Panc1 (cell line): Measurements from ENCODE around the gene BCL2L12. TPM values are rescaled to one million over a fixed set of nuclear protein-coding genes. Genes with fewer than 3 reads are reported as not detected.

Experiments
- ATAC-seq: fragments of 200-7000 bp; cut with Tn5 transposase; 2 replicates; pipeline ENCODE4 v1.9.1; 2020; ENCODE audit warnings: mild to moderate bottlenecking, moderate library complexity
- BruUV-seq: library from RNA; stranded (reverse); fragments of 400-500 nt; replicated peaks from 2 replicates; lab custom pipeline; 2021; lab: Mats Ljungman, UMichigan
- CTCF ChIA-PET: fragments of 300-600 bp; sonication (Branson Sonifier 250); formaldehyde crosslinking; loops from one replicate; lab custom pipeline; 2022; ENCODE audit warnings: antibody characterized with exemption; lab: Charles Lee
- POLR2A ChIA-PET: fragments of 300-600 bp; sonication (Branson Sonifier 250); formaldehyde crosslinking; loops from one replicate; lab custom pipeline; 2022; ENCODE audit warnings: antibody characterized with exemption; lab: Charles Lee
- DNase-seq: peaks from one replicate; pipeline ENCODE4 v3.0.0-alpha.2; 2010; ENCODE audit warnings: low read depth, low spot score
- H3K27ac ChIP-seq: 2 replicates; pipeline ENCODE4 v1.5.1; 2011; ENCODE audit warnings: mild to moderate bottlenecking, low read length, inconsistent platforms
- H3K27me3 ChIP-seq: fragments of 200-500 bp; sonication (Bioruptor generic); 2 replicates; pipeline ENCODE4 v1.6.0; 2014; ENCODE audit warnings: low read length, inconsistent platforms; ENCODE audit not compliant: control insufficient read depth, insufficient read depth
- H3K36me3 ChIP-seq: fragments of 200-500 bp; sonication (Bioruptor generic); 2 replicates; pipeline ENCODE4 v1.5.1; 2014; ENCODE audit warnings: inconsistent platforms, mild to moderate bottlenecking, low read length, moderate library complexity; ENCODE audit not compliant: control insufficient read depth, insufficient read depth
- H3K4me1 ChIP-seq: 2 replicates; pipeline ENCODE4 v1.5.1; 2011; ENCODE audit warnings: inconsistent platforms, mild to moderate bottlenecking, low read length, moderate library complexity; ENCODE audit not compliant: control insufficient read depth, insufficient read depth
- H3K4me3 ChIP-seq, 2 experiments: 2 replicates each; pipeline ENCODE4 v1.5.1; 2011 to 2012; ENCODE audit warnings: low read depth in 2 of 2, low read length in 2 of 2, mild to moderate bottlenecking in 2 of 2, inconsistent platforms in 1 of 2, moderate library complexity in 1 of 2
- H3K9me3 ChIP-seq: fragments of 200-500 bp; sonication (Bioruptor generic); 2 replicates; pipeline ENCODE4 v1.5.1; 2014; ENCODE audit warnings: low read depth, mild to moderate bottlenecking, inconsistent platforms, low read length, moderate library complexity; ENCODE audit not compliant: control insufficient read depth, insufficient read depth
- CTCF ChIP-seq: fragments of 450-650 bp; IDR thresholded peaks from 2 replicates; pipeline ENCODE4 v1.5.1; 2017; ENCODE audit warnings: mild to moderate bottlenecking
- POLR2AphosphoS5 ChIP-seq: IDR thresholded peaks from 2 replicates; pipeline ENCODE4 v1.6.1; 2012; ENCODE audit warnings: mild to moderate bottlenecking, low read depth, low read length, moderate library complexity
- REST ChIP-seq, 2 experiments: IDR thresholded peaks; 2 replicates each; pipeline ENCODE4 v1.6.1; 2011 to 2012; ENCODE audit warnings: low read depth in 2 of 2, control low read depth in 1 of 2, low read length in 1 of 2, mild to moderate bottlenecking in 1 of 2, moderate library complexity in 1 of 2; ENCODE audit not compliant: insufficient read depth in 1 of 2
- SIN3A ChIP-seq: IDR thresholded peaks from 2 replicates; pipeline ENCODE4 v1.6.1; 2012; ENCODE audit warnings: low read depth, mild to moderate bottlenecking, low read length, moderate library complexity, borderline replicate concordance; ENCODE audit not compliant: insufficient read depth
- TCF7L2 ChIP-seq: IDR thresholded peaks from 2 replicates; pipeline ENCODE4 v1.6.1; 2011; ENCODE audit warnings: mild to moderate bottlenecking, low read depth, low read length, inconsistent platforms
- in situ Hi-C: cut with HindIII; loops from 2 replicates; pipeline ENCODE4 v1.10.0; 2016; ENCODE audit warnings: low sequenced_read_pairs, low pct_unique_long_range_greater_than_20kb
- intact Hi-C: fragments of 100-400 bp; cut with micrococcal nuclease; formaldehyde crosslinking; loops from one replicate; pipeline ENCODE4 v1.10.0; 2022; ENCODE audit not compliant: unreplicated experiment
- total RNA-seq: library from RNA; stranded (reverse); gene quantifications from one replicate; pipeline ENCODE4 v1.2.1, GENCODE V29; 2021; ENCODE audit not compliant: unreplicated experiment

The BCL2L12 gene
- total RNA-seq, 1 experiment from 2014 or later = 69.6 TPM

GRCh38 chr19:49641688-49642491 is 23.8 kb upstream of the BCL2L12 start, which contains the start of gene SCAF1:
TSS of gene SCAF1 (plus strand) at chr19:49642209. CDS start at chr19:49645027, 2,818 bp downstream.
- H3K27ac ChIP-seq = peak within 1 kb of the TSS; percentile 99
- DNase-seq = peak; percentile 74
- TF ChIP-seq POLR2AphosphoS5 (peak; percentile 51; the same call in 1 of the 2 replicates), SIN3A (0 out of 2 replicates have a peak, but pooled peaks have one; percentile 46), TCF7L2 (no peak)

GRCh38 chr19:49642492-49643035 is 23.2 kb upstream of the BCL2L12 start:
- no peak for DNase-seq
- Histone ChIP-seq H3K27ac (peak overlapping the region; percentile 91), H3K27me3 (no peaks in the 10 kb centered on the region), H3K4me3 (peak overlapping the region; percentile 94 to 96), H3K36me3 (peaks cover 4% of the 10 kb centered on the region; the same call in 1 of the 2 replicates), H3K4me1 (peaks cover 16% of the 10 kb centered on the region), H3K9me3 (no peaks in the 10 kb centered on the region)
- ChIA-PET POLR2A (interaction anchor here (0.5 to 1.0 kb wide), 3 partner anchors 13 to 96 kb away, joined by 3 to 5 read pairs (median 3); no protein-coding TSS in a partner anchor), CTCF (no interaction called here)
- in situ Hi-C loops (no loop called here), intact Hi-C loops (no loop called here)
- no peak for ATAC-seq
- BruUV-seq = no TSS peak
- no peak for TF ChIP-seq POLR2AphosphoS5
- no peak for TF ChIP-seq CTCF

More at GRCh38 chr19:49641688-49642491, 23.8 kb upstream of the BCL2L12 start, which contains the start of gene SCAF1:
- H3K4me1 ChIP-seq = peaks cover 16% of the 10 kb centered on the region
- in situ Hi-C loops (no loop called here), intact Hi-C loops (no loop called here)
- CTCF ChIA-PET = interaction anchor here (0.7 kb wide), 1 partner anchor 189 kb away, joined by 3 read pairs; the partner anchor contains the start of gene ALDH16A1
- BruUV-seq = no TSS peak
- peak; percentile 74 for ATAC-seq
- H3K36me3 ChIP-seq = peaks cover 4% of the 10 kb centered on the region; the same call in 1 of the 2 replicates
- H3K9me3 ChIP-seq = no peaks in the 10 kb centered on the region
- H3K27me3 ChIP-seq = no peaks in the 10 kb centered on the region
- POLR2A ChIA-PET = interaction anchor here (0.5 to 1.0 kb wide), 4 partner anchors 12 to 95 kb away, joined by 3 to 5 read pairs (median 3); no protein-coding TSS in a partner anchor
- peak within 1 kb of the TSS; percentile 94 to 96 for H3K4me3 ChIP-seq

- in situ Hi-C loops = no loop called here
- peaks cover 4% of the 10 kb centered on the region; the same call in 1 of the 2 replicates for H3K36me3 ChIP-seq
Observed at GRCh38 chr19:49643466-49643865, 22.3 kb upstream of the BCL2L12 start.

More at GRCh38 chr19:49643466-49643865, 22.3 kb upstream of the BCL2L12 start:
- ATAC-seq = no peak
- BruUV-seq = no TSS peak
- Histone ChIP-seq H3K9me3 (no peaks in the 10 kb centered on the region), H3K27me3 (no peaks in the 10 kb centered on the region), H3K4me1 (peaks cover 15% of the 10 kb centered on the region), H3K4me3 (no peak overlapping the region; a peak in 1 of 4 replicates), H3K27ac (peak overlapping the region; percentile 91)
- ChIA-PET POLR2A (interaction anchor here (0.8 kb wide), 1 partner anchor 12 kb away, joined by 3 read pairs; no protein-coding TSS in a partner anchor), CTCF (no interaction called here)
- TF ChIP-seq CTCF (no peak), REST (IDR thresholded peaks at IDR 0.05; ENCODE audit: insufficient read depth in 1 of 2, low read depth in 2 of 2, low read length in 1 of 2) (no peak), POLR2AphosphoS5 (no peak), SIN3A (no peak), TCF7L2 (no peak)
- intact Hi-C loops = no loop called here
- no peak for DNase-seq
